SK-N-SH treated with all-trans-retinoic acid at 6 μM for 48 hours (cell line): Measurements from ENCODE around the gene EPHA4.

Source experiments
- ATAC-seq: fragments of 200-7000 bp; cut with Tn5 transposase; 3 replicates; pipeline ENCODE4 v1.9.1; 2020; ENCODE audit warnings: mild to moderate bottlenecking, moderate library complexity
- ARNTL ChIP-seq: fragments of 450-650 bp; formaldehyde crosslinking; IDR thresholded peaks from 2 replicates; pipeline ENCODE4 v1.5.0; 2020; ENCODE audit warnings: low read depth, mild to moderate bottlenecking, moderate library complexity, borderline replicate concordance
- CREB5 ChIP-seq: fragments of 250-450 bp; sonication (Bioruptor Pico); IDR thresholded peaks from 2 replicates; pipeline ENCODE4 v1.5.1; 2020; ENCODE audit warnings: low read depth, mild to moderate bottlenecking, moderate library complexity
- CSDC2 ChIP-seq: fragments of 250-450 bp; sonication (Bioruptor Pico); IDR thresholded peaks from 2 replicates; pipeline ENCODE4 v1.5.0; 2020; ENCODE audit warnings: mild to moderate bottlenecking, moderate library complexity
- CSRNP3 ChIP-seq: fragments of 250-450 bp; sonication (Bioruptor Pico); IDR thresholded peaks from 2 replicates; pipeline ENCODE4 v1.5.1; 2021; ENCODE audit warnings: mild to moderate bottlenecking, moderate library complexity
- OSR1 ChIP-seq: fragments of 250-450 bp; sonication (Bioruptor Pico); IDR thresholded peaks from 2 replicates; pipeline ENCODE4 v1.8.0; 2022; ENCODE audit warnings: moderate library complexity, mild to moderate bottlenecking, inconsistent platforms
- PATZ1 ChIP-seq: fragments of 250-450 bp; sonication (Bioruptor Pico); IDR thresholded peaks from 2 replicates; pipeline ENCODE4 v1.8.0; 2020; ENCODE audit warnings: mild to moderate bottlenecking, moderate library complexity, borderline replicate concordance
- POU6F1 ChIP-seq: fragments of 250-450 bp; sonication (Bioruptor Pico); IDR thresholded peaks from 2 replicates; pipeline ENCODE4 v1.8.0; 2021; ENCODE audit warnings: low read depth, mild to moderate bottlenecking, moderate library complexity, borderline replicate concordance
- SNAI2 ChIP-seq: fragments of 250-450 bp; sonication (Bioruptor Pico); IDR thresholded peaks from 2 replicates; pipeline ENCODE4 v1.5.0; 2020; ENCODE audit warnings: mild to moderate bottlenecking, moderate library complexity
- TSHZ2 ChIP-seq: fragments of 250-450 bp; sonication (Bioruptor Pico); IDR thresholded peaks from 2 replicates; pipeline ENCODE4 v1.5.0; 2020; ENCODE audit warnings: mild to moderate bottlenecking, moderate library complexity
- ZC3H10 ChIP-seq: fragments of 250-450 bp; sonication (Bioruptor Pico); IDR thresholded peaks from 2 replicates; pipeline ENCODE4 v1.5.1; 2021; ENCODE audit warnings: mild to moderate bottlenecking, moderate library complexity
- ZFP3 ChIP-seq: fragments of 250-450 bp; sonication (Bioruptor Pico); IDR thresholded peaks from 2 replicates; pipeline ENCODE4 v1.5.0; 2020; ENCODE audit warnings: mild to moderate bottlenecking, moderate library complexity

Gene EPHA4

GRCh38 chr2:221588306-221588985, 16.3 kb upstream of the EPHA4 start (continued):
- TF ChIP-seq TSHZ2 (CRISPR knock-in tag) (no peak), POU6F1 (no peak), ARNTL (no peak), PATZ1 (CRISPR knock-in tag) (no peak), OSR1 (CRISPR knock-in tag) (no peak), SNAI2 (no peak), ZC3H10 (CRISPR knock-in tag) (no peak), ZFP3 (no peak)
- TF ChIP-seq, all 23 proteins: peak for 0

- ATAC-seq: no peak
- TF ChIP-seq CREB5 (CRISPR knock-in tag) (no peak), TSHZ2 (CRISPR knock-in tag) (no peak), CSRNP3 (CRISPR knock-in tag) (no peak), PATZ1 (CRISPR knock-in tag) (no peak)
- TF ChIP-seq, all 23 proteins: peak for 0
Observed at GRCh38 chr2:221581986-221582385, 9.9 kb upstream of the EPHA4 start.

GRCh38 chr2:221574231-221574570, 2.1 kb upstream of the EPHA4 start:
- TF ChIP-seq ARNTL (no peak), CSDC2 (no peak)
- ATAC-seq: no peak
